Measurements from ENCODE around the gene ZNF775.

Gene ZNF775

GRCh38 chr7:150335108-150335773 lies 43.9 kb upstream of the ZNF775 start:
- DNase-seq (ENCODE audit: low spot score): no peak
- no peak for TF ChIP-seq CTCF (IDR thresholded peaks at IDR 0.05; ENCODE audit: extremely low read depth, insufficient read depth, missing control alignments)
- in situ Hi-C loops (cut with MboI; ENCODE audit: low pct_unique_long_range_greater_than_20kb, low sequenced_read_pairs, unreplicated experiment): no loop called here

GRCh38 chr7:150335774-150336112 lies 43.4 kb upstream of the ZNF775 start:
- in situ Hi-C loops (cut with MboI; ENCODE audit: low pct_unique_long_range_greater_than_20kb, low sequenced_read_pairs, unreplicated experiment): no loop called here
- TF ChIP-seq CTCF (IDR thresholded peaks at IDR 0.05; ENCODE audit: extremely low read depth, insufficient read depth, missing control alignments): no peak
- DNase-seq (ENCODE audit: low spot score): no peak

GRCh38 chr7:150336746-150337145 lies 42.4 kb upstream of the ZNF775 start:
- no peak for TF ChIP-seq CTCF (IDR thresholded peaks at IDR 0.05; ENCODE audit: extremely low read depth, insufficient read depth, missing control alignments)
- DNase-seq (ENCODE audit: low spot score): no peak
- in situ Hi-C loops (cut with MboI; ENCODE audit: low pct_unique_long_range_greater_than_20kb, low sequenced_read_pairs, unreplicated experiment): no loop called here

- TF ChIP-seq CTCF (IDR thresholded peaks at IDR 0.05; ENCODE audit: extremely low read depth, insufficient read depth, missing control alignments): no peak
- DNase-seq (ENCODE audit: low spot score): no peak
- in situ Hi-C loops (cut with MboI; ENCODE audit: low pct_unique_long_range_greater_than_20kb, low sequenced_read_pairs, unreplicated experiment): no loop called here
Observed at GRCh38 chr7:150337179-150337578, 42.0 kb upstream of the ZNF775 start.

DNA sequence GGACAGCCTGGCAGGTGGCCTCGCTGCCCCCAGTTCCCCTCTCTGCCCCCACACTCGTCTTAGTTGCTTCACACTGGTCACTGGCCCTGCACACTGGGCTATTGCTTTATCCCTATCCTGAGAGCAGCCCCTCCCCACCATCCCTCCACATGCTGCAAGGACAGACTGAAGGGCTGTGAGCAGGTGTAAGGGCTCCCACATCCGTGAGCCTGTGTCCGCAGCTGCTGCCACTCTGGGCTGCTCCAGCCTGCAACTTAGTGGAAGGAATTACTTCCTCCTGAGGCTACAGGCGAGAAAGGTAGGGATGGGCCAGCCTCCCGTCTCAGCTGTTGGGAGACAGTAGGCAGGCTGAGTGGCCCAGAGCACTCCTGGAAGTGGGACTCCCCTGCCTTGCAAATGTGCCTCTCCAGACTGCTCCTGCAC lies 41.5 kb upstream of the ZNF775 start:
- no peak for DNase-seq (ENCODE audit: low spot score)
- in situ Hi-C loops (cut with MboI; ENCODE audit: low pct_unique_long_range_greater_than_20kb, low sequenced_read_pairs, unreplicated experiment): no loop called here
- no peak for TF ChIP-seq CTCF (IDR thresholded peaks at IDR 0.05; ENCODE audit: extremely low read depth, insufficient read depth, missing control alignments)

- TF ChIP-seq CTCF (IDR thresholded peaks at IDR 0.05; ENCODE audit: extremely low read depth, insufficient read depth, missing control alignments): no peak
- DNase-seq (ENCODE audit: low spot score): no peak
- in situ Hi-C loops (cut with MboI; ENCODE audit: low pct_unique_long_range_greater_than_20kb, low sequenced_read_pairs, unreplicated experiment): no loop called here
Observed at GRCh38 chr7:150338166-150338829, 40.8 kb upstream of the ZNF775 start.

All from GM13977 (cell line).